PFSK-1 (cell line): ENCODE measurements around the gene CCDC167.

Experiments
- FOXP2 ChIP-seq: optimal IDR thresholded peaks from 2 replicates; pipeline ENCODE3; 2011; ENCODE audit warnings: borderline replicate concordance, control low read depth, inconsistent platforms; ENCODE audit not compliant: insufficient read depth; ENCODE audit errors: extremely low read length, extremely low read depth
- POLR2AphosphoS5 ChIP-seq: IDR thresholded peaks from 2 replicates; pipeline ENCODE4 v1.6.1; 2012; ENCODE audit warnings: low read depth, mild to moderate bottlenecking, control low read depth, low read length, moderate library complexity
- SIN3A ChIP-seq: IDR thresholded peaks from 2 replicates; pipeline ENCODE4 v1.6.1; 2012; ENCODE audit warnings: mild to moderate bottlenecking, low read length, moderate library complexity, borderline replicate concordance; ENCODE audit not compliant: insufficient read depth
- TAF1 ChIP-seq: IDR thresholded peaks from 2 replicates; pipeline ENCODE4 v1.6.1; 2012; ENCODE audit warnings: low read length, control low read depth, borderline replicate concordance; ENCODE audit not compliant: insufficient read depth
- TF ChIP-seq, protein P1 (sequence below), 2 experiments: IDR thresholded peaks; 2 replicates each; pipeline versions ENCODE4 v1.6.1 to v1.8.0; 2011 to 2012; ENCODE audit warnings: low read depth in 2 of 2, low read length in 2 of 2, control low read depth in 1 of 2, inconsistent platforms in 1 of 2, mild to moderate bottlenecking in 1 of 2, moderate library complexity in 1 of 2; ENCODE audit not compliant: insufficient read depth in 1 of 2

Gene CCDC167

DNA sequence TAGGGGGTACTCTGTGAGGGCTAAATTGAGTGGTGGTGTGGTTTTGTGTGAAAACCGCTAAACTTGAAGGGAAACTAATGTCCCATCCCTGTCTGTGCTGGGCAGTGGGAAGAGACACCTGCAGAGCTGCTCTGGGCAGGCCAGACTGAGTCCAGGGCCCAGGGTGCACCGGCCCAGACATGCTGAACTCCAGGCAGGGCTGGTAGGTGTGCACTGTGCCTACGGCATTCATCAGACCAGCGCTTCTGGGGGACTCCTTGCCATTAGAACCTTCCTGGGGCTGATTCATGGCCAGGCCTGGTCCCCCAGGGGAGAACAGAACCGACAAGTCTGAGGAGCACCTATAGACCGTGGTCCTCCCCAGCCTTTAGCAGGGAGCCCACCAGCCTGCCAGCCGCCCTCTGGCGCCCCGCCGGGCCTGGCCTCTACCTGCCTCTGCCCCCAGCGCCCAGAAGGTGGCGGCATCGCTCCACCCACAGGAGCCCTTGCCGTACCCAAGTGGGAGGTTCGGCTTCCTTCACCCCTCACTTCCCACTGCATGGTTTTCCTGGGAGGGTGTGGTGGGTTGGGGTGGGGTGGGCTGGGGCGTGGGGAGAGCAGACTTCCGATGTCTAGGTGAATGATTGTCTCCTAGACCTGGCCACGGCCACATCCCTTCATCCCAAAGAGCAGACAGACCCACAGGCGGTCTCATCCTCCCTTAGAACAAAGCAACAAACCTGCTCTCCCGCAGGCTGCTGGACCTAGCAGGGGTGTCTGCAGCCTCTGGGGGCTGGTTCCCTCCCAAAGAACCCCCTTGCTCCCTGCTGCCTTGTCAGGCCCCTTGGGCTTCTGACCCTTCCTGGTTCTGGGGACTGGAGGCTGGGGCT, 15.5 kb downstream of the CCDC167 start:
- TF ChIP-seq TAF1 (no peak), FOXP2 (peak; percentile 56)

DNA sequence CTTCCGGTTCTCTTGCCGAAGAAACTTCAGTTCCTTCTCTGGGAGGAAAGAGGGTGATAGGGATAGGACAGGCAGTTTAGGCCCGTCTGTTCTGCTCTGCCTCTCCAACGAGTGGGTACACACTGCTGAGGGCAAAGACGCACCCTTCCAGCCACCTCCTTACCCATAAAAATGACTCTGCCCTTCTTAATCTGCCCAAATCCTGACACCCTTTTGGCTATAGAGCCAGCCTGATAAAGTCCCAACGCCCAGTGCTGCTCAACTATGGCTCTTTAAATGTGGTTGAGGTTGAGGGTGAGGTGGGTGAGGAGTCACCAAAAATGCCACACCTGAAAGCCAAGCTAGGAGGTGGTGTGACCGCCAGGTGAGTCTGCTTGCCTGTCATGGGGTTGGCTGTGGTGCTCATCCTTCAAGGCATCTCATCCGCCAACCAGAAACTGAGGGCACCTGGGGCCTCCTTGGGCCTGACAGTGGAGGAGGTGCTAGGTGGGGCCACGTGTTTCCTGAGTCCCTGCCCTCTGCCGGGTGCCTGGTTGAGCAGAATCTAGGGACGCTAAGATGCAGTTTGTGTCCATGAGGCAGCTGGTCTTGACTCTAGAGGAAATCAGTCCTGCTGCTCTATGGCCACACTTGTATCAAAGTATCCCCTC, 16.3 kb downstream of the CCDC167 start:
- TF ChIP-seq SIN3A (no peak), FOXP2 (no peak), TAF1 (no peak), POLR2AphosphoS5 (no peak)
- TF ChIP-seq, protein P1, sequence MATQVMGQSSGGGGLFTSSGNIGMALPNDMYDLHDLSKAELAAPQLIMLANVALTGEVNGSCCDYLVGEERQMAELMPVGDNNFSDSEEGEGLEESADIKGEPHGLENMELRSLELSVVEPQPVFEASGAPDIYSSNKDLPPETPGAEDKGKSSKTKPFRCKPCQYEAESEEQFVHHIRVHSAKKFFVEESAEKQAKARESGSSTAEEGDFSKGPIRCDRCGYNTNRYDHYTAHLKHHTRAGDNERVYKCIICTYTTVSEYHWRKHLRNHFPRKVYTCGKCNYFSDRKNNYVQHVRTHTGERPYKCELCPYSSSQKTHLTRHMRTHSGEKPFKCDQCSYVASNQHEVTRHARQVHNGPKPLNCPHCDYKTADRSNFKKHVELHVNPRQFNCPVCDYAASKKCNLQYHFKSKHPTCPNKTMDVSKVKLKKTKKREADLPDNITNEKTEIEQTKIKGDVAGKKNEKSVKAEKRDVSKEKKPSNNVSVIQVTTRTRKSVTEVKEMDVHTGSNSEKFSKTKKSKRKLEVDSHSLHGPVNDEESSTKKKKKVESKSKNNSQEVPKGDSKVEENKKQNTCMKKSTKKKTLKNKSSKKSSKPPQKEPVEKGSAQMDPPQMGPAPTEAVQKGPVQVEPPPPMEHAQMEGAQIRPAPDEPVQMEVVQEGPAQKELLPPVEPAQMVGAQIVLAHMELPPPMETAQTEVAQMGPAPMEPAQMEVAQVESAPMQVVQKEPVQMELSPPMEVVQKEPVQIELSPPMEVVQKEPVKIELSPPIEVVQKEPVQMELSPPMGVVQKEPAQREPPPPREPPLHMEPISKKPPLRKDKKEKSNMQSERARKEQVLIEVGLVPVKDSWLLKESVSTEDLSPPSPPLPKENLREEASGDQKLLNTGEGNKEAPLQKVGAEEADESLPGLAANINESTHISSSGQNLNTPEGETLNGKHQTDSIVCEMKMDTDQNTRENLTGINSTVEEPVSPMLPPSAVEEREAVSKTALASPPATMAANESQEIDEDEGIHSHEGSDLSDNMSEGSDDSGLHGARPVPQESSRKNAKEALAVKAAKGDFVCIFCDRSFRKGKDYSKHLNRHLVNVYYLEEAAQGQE (IDR thresholded peaks at IDR 0.05; ENCODE audit: insufficient read depth in 1 of 2, low read depth in 2 of 2, low read length in 2 of 2), result no peak

DNA sequence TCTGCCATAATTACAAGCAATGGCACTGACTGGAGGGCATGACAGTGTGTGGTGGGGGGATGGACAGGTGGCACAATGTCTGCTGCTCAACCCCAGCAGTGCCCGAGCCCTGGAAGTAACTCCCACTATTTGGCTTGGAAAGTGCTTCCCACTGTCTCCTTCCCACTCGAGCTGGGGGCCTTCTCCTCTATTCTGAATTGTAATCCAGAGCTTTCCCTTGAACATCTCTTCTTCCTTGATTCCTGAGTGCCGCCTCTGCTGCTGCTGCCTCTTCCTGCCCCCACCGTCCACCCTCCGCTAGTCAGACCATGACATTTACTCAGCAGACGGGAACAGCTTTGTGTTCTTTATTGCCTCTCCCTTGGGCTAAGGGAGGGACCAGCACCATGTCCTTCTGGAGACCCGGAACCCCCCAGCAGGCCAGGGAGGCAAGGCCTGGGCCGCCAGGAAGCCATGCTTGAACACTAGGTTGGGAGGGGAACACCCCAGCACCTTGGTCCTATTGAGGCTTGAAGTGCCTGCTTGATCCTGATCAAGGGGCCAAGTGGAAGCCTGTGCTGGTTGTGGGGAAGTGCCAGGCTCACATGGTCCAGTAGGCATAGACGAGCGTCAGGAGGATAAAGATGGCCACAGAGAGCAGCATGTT, 17.0 kb downstream of the CCDC167 start:
- no peak for TF ChIP-seq SIN3A
- no peak for TF ChIP-seq TAF1
- TF ChIP-seq POLR2AphosphoS5, result no peak
- TF ChIP-seq, protein P1 (IDR thresholded peaks at IDR 0.05; ENCODE audit: insufficient read depth in 1 of 2, low read depth in 2 of 2, low read length in 2 of 2), result no peak
- no peak for TF ChIP-seq FOXP2

DNA sequence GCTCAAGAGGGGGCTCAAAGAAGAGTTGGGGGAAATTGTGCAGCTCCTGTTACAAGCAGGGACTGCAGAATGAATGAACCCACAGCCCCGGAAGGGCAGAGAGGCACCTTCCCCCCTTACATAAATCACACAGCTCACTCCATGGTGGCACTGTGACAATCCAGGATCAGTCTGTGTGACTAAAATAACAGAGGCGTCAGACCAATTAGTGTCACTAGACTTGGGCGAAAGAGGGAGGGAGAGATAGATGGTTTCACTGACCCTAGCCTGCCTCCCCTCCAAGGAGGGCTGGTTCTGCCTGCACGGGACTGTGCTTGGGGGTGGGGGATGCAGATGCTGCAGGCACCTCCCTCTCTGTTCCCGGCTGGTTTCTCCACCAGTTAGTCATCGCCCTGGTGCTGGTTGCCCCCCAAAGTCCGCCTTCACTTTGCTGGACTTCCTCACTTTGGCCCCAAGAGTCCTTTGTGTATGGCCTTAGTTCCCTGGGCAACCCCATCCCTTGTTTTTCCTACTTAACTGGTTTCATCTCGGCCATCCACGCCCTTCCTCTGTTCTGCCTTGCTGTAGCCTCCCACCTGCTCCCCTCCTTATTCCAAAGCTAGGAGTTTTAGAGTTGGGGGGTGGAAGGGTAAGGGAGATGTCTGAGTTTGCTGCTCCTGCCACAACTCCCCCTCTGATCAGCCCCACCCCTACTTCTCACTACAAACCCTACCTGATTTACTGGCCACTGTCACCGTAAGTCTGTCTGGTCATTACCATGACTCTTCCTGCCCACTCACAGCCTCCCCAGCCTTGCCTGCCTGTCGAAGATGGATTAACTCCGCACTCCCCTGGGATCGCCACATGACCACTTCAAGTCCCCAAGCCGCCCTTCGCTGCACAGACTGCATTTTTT, 17.7 kb downstream of the CCDC167 start:
- TF ChIP-seq SIN3A (no peak), POLR2AphosphoS5 (no peak), TAF1 (no peak), FOXP2 (no peak)
- TF ChIP-seq, protein P1 (IDR thresholded peaks at IDR 0.05; ENCODE audit: insufficient read depth in 1 of 2, low read depth in 2 of 2, low read length in 2 of 2), result no peak

DNA sequence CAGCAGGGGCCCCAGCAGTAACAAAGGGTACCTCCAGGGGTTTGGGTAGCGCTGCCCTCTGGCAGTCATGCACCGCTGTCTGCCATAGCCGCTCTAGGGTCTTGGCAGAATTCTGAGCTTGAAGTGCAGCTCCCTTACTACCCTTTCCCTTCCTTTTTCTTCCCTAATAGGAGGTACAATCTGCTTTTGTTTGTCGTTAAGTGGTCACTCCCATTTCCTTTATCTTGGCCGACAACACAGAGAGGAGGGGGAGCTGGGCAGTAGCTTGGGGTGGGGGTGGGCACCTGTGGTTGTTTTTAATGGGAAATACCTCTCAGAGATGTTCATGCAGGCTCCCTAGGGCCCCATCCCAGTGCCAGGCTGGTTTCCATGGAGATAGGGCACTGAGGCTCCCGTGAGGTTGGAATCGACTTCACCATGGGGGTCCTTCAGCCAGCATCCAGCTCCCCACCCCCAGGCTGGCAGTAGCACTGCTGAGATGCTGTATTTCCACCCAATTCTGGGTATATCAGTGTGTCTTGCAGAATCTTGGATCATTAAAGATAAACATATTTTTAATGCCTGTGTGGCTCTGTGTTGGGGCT, 18.6 kb downstream of the CCDC167 start:
- TF ChIP-seq, protein P1 (IDR thresholded peaks at IDR 0.05; ENCODE audit: insufficient read depth in 1 of 2, low read depth in 2 of 2, low read length in 2 of 2), result no peak
- TF ChIP-seq POLR2AphosphoS5 (no peak), TAF1 (no peak), SIN3A (no peak), FOXP2 (no peak)
